Esophagus (tissue), 2 donors: ENCODE measurements around the gene MAGEA3. TPM values are rescaled to one million over a fixed set of nuclear protein-coding genes. Genes with fewer than 3 reads are reported as not detected.
"Not testable (repeated sequence)": the region's sequence is repeated elsewhere in the genome, so short reads cannot be mapped to it uniquely, and the experiment has no call there.

Experiments used
- H3K27ac ChIP-seq, 2 donors: one replicate each; pipeline ENCODE4 v1.5.1; 2013; ENCODE audit warnings: low read depth in 2 of 2, mild to moderate bottlenecking in 2 of 2, inconsistent platforms in 1 of 2, low read length in 1 of 2, moderate library complexity in 1 of 2
- H3K27me3 ChIP-seq, 2 donors: one replicate each; pipeline ENCODE4 v1.6.1; 2013; ENCODE audit warnings: low read length in 2 of 2, control low read depth in 1 of 2, mild to moderate bottlenecking in 1 of 2; ENCODE audit not compliant: insufficient read depth in 2 of 2, control insufficient read depth in 1 of 2
- H3K36me3 ChIP-seq, 2 donors: one replicate each; pipeline ENCODE4 v1.6.1; 2013; ENCODE audit warnings: low read length in 1 of 2; ENCODE audit not compliant: control insufficient read depth in 2 of 2, insufficient read depth in 2 of 2
- H3K4me1 ChIP-seq, 2 donors: one replicate each; pipeline ENCODE4 v1.6.1; 2013; ENCODE audit warnings: low read length in 1 of 2; ENCODE audit not compliant: control insufficient read depth in 2 of 2, insufficient read depth in 2 of 2
- H3K4me3 ChIP-seq, 2 donors: one replicate each; pipeline ENCODE4 v1.5.1; 2013; ENCODE audit warnings: low read length in 2 of 2, mild to moderate bottlenecking in 2 of 2, low read depth in 1 of 2, moderate library complexity in 1 of 2
- H3K9me3 ChIP-seq, 2 donors: one replicate each; pipeline ENCODE4 v1.6.1; 2013; ENCODE audit warnings: mild to moderate bottlenecking in 2 of 2, low read depth in 1 of 2, low read length in 1 of 2, moderate library complexity in 1 of 2; ENCODE audit not compliant: control insufficient read depth in 2 of 2, insufficient read depth in 1 of 2
- WGBS, 2 donors: extraction: QIAGEN DNeasy Blood & Tissue Kit; methylation state at CpG; one replicate each; pipeline ENCODE4 v1.1.7; 2013; 5-methylcytosine and 5-hydroxymethylcytosine counted together
- polyA plus RNA-seq, 2 donors: library from polyadenylated mRNA; stranded (reverse); fragments of 200-250 nt; gene quantifications; one replicate each; pipeline ENCODE4 v1.2.3, GENCODE V29; 2013
- donor health status: healthy with polysubstance abuse.
- donor health status: Bipolar disorder and iron deficiency.

The MAGEA3 gene
- polyA plus RNA-seq, 2 donors: not detected

- H3K4me3 ChIP-seq, H3K4me1 ChIP-seq, H3K9me3 ChIP-seq, H3K36me3 ChIP-seq, H3K27me3 ChIP-seq, H3K27ac ChIP-seq: not testable (repeated sequence)
- WGBS, 2 donors: no CpG with 5 or more reads among the region's 3 CpGs
These were observed 17.6 kb upstream of the MAGEA3 start for GRCh38 chrX:152681012-152681411.

DNA sequence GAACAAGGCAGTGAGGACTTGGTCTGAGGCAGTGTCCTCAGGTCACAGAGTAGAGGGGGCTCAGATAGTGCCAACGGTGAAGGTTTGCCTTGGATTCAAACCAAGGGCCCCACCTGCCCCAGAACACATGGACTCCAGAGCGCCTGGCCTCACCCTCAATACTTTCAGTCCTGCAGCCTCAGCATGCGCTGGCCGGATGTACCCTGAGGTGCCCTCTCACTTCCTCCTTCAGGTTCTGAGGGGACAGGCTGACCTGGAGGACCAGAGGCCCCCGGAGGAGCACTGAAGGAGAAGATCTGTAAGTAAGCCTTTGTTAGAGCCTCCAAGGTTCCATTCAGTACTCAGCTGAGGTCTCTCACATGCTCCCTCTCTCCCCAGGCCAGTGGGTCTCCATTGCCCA is 1.8 kb downstream of the MAGEA3 start:
- not testable (repeated sequence) for H3K4me1 ChIP-seq, H3K36me3 ChIP-seq, H3K4me3 ChIP-seq, H3K9me3 ChIP-seq, H3K27me3 ChIP-seq, H3K27ac ChIP-seq
- WGBS, 2 donors: 87 to 93% methylated on average over 3 to 4 of the region's 5 CpGs

DNA sequence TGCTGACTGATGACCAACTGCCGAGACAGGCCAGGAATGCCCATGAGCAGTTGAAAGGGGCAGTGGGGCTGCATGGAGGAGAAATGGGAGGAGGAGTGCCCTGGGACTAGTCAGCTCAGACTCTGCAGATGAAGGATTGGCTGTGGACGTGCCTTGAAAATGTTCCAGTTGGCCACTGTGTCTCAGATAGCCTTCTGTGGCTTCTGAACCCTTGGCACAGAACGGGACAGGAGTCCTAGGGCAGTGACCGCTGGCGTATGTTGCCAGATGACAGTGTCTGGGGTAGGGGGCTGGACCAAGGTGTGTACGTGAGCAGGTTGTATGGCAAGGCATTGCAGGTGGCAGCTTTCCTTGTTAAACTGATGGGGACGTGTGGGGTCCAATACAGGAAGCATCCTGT is 7.9 kb downstream of the MAGEA3 start:
- 91% methylated on average over 4 of the region's 7 CpGs for WGBS, 2 donors
- not testable (repeated sequence) for H3K4me1 ChIP-seq, H3K27ac ChIP-seq, H3K9me3 ChIP-seq, H3K4me3 ChIP-seq, H3K36me3 ChIP-seq, H3K27me3 ChIP-seq

- not testable (repeated sequence) for H3K4me3 ChIP-seq, H3K9me3 ChIP-seq, H3K27ac ChIP-seq, H3K27me3 ChIP-seq, H3K4me1 ChIP-seq, H3K36me3 ChIP-seq
- WGBS, 2 donors: no CpG with 5 or more reads among the region's 2 CpGs
These were observed 10.6 kb downstream of the MAGEA3 start, which contains the start of gene CSAG2 for GRCh38 chrX:152709173-152709572. Gene CSAG2, minus strand, starts transcription at chrX:152709273. Its CDS starts 161 bp downstream, at chrX:152709112.

DNA sequence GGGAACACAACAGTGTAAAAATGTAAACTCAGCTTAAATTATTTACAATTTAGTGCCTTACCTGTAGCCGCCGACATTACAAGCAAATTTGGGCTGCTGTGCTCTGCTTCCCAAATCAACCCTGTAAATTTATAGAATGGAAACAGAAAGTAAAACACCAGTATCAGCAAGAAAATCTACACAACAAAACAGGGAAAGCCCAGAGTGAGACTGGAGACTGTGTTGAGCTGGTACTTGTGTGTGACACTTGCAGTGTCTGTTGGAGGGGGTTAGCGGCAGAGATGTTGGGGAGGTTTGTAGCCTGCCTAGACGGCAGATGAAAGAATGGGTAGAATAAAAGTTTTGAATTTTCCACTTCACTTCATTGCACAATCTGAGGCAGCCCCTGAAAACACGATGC is 14.6 kb downstream of the MAGEA3 start:
- H3K9me3 ChIP-seq, H3K4me3 ChIP-seq, H3K27ac ChIP-seq, H3K27me3 ChIP-seq, H3K36me3 ChIP-seq, H3K4me1 ChIP-seq: not testable (repeated sequence)
- no CpG with 5 or more reads among the region's 5 CpGs for WGBS, 2 donors

- H3K4me1 ChIP-seq, H3K4me3 ChIP-seq, H3K27me3 ChIP-seq, H3K27ac ChIP-seq, H3K36me3 ChIP-seq, H3K9me3 ChIP-seq: not testable (repeated sequence)
- no CpG with 5 or more reads among the region's 35 CpGs for WGBS, 2 donors
These were observed 15.5 kb downstream of the MAGEA3 start, which contains the start of gene MAGEA2B for GRCh38 chrX:152713815-152714787. Gene MAGEA2B, plus strand, starts transcription at chrX:152714628. Its CDS starts 2,479 bp downstream, at chrX:152717107.

- Histone ChIP-seq H3K27me3 (no peaks in the 10 kb centered on the region), H3K36me3 (no peaks in the 10 kb centered on the region), H3K4me1 (no peaks in the 10 kb centered on the region), H3K4me3 (no peak overlapping the region), H3K27ac (no peak overlapping the region), H3K9me3 (peaks cover 0 to 4% of the 10 kb centered on the region in 2 donors)
- WGBS, 2 donors: 68 to 75% methylated on average over 7 of the region's 7 CpGs
These were observed 26.8 kb downstream of the MAGEA3 start for GRCh38 chrX:152725409-152725808.

DNA sequence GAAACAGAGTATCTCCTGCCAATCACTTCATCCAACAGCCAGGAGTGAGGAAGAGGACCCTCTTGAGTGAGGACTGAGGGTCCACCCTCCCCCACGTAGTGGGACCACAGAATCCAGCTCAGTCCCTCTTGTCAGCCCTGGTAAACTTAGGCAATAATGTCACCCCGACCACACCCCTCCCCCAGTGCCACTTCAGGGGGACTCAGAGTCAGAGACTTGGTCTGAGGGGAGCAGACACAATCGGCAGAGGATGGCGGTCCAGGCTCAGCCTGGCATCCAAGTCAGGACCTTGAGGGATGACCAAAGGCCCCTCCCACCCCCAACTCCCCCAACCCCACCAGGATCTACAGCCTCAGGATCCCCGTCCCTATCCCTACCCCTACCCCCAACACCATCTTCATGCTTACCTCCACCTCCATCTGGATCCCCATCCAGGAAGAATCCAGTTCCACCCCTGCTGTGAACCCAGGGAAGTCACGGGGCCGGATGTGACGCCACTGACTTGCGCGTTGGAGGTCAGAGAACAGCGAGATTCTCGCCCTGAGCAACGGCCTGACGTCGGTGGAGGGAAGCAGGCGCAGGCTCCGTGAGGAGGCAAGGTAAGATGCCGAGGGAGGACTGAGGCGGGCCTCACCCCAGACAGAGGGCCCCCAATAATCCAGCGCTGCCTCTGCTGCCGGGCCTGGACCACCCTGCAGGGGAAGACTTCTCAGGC is 34.8 kb downstream of the MAGEA3 start, which contains the start of the genes CSAG1 and MAGEA12:
CSAG1 (minus strand) TSS at position 461 of the 715 bp plus-strand sequence. CDS start 1,261 bp downstream, outside the sequence.
MAGEA12 (plus strand) TSS at position 497 of the 715 bp plus-strand sequence. CDS start 2,405 bp downstream, outside the sequence.
- Histone ChIP-seq H3K27me3 (no peaks in the 10 kb centered on the region), H3K36me3 (no peaks in the 10 kb centered on the region), H3K4me1 (no peaks in the 10 kb centered on the region), H3K9me3 (peaks cover 0 to 2% of the 10 kb centered on the region in 2 donors), H3K27ac (no peak within 1 kb of the TSS), H3K4me3 (no peak within 1 kb of the TSS)
- WGBS, 2 donors: 89 to 90% methylated on average over 17 to 21 of the region's 21 CpGs

- WGBS, 2 donors: 88 to 93% methylated on average over 21 to 22 of the region's 22 CpGs
- H3K4me1 ChIP-seq, H3K27me3 ChIP-seq: not testable (repeated sequence)
These were observed 35.7 kb downstream of the MAGEA3 start for GRCh38 chrX:152734143-152734858.

More at GRCh38 chrX:152734143-152734858, 35.7 kb downstream of the MAGEA3 start:
- not testable (repeated sequence) for H3K9me3 ChIP-seq, H3K27ac ChIP-seq, H3K4me3 ChIP-seq, H3K36me3 ChIP-seq
